ENCODE data around the gene GRK5.

GRK5 gene

DNA sequence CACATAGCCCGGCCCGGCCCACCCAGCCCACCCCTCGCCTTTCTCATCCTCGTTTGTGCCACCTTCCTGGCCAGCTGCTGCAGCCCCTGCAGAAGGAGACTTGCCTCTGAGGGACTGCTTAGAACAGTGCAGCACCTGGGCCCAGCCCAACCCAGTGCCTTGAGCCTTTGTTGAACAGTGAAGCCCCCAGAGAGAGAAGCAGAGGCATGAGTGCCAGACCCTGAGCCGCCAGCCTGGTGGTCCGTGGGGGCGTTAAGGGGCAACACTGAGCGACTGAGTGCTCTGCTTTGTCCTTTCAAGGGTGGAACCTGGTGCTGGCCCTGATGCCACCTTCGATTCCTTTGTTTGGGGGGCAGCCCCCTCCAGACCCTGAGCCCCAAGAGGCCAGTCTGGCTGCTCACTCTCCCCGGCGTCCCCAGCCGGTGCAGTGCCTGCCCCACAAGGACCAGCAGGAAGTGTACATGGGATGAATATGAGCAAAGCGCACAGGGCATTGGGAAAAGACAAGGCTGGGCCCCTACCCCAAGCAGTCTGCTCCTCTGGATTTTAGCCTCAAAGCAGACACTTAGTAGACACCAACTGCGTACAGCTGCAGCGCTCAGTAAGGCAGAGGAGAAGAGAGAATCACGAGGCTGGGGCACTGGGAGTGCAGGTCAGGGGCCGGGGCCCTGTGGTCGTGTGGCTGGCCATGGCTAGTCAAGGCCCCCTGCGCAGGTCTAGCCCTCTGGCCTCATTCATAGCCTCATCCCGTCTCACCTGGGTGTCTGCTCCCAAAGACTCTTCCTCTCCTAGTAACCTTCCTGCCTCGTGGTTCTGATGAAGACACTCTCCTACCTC is 239.3 kb downstream of the GRK5 start:
- in situ Hi-C loops (cut with HindIII; ENCODE audit: low sequenced_read_pairs) = no loop called here

DNA sequence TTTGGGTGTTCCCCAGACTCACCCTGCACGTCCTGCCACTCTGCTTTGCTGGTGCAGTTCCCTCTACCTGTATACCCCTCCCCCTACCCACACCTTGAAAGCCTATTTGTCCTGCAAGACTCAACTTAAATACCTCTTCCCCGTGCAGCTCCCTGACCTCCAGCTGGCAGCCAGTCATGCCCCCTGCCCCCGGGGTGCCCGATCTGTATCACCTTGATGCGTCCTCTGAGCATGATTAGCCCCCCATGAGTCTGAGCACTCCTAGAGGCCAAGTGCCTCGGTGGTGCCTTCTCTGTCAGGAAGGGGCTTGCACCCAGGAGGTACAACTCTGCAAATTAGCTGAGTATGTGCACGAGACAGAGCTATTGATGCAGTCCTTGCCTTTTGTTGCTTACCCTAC is 240.1 kb downstream of the GRK5 start:
- in situ Hi-C loops (cut with HindIII; ENCODE audit: low sequenced_read_pairs) = no loop called here

GRCh38 chr10:119447823-119448546 is 240.6 kb downstream of the GRK5 start:
- in situ Hi-C loops (cut with HindIII; ENCODE audit: low sequenced_read_pairs) = no loop called here

GRCh38 chr10:119448628-119449584 is 241.5 kb downstream of the GRK5 start:
- in situ Hi-C loops (cut with HindIII; ENCODE audit: low sequenced_read_pairs) = no loop called here

DNA sequence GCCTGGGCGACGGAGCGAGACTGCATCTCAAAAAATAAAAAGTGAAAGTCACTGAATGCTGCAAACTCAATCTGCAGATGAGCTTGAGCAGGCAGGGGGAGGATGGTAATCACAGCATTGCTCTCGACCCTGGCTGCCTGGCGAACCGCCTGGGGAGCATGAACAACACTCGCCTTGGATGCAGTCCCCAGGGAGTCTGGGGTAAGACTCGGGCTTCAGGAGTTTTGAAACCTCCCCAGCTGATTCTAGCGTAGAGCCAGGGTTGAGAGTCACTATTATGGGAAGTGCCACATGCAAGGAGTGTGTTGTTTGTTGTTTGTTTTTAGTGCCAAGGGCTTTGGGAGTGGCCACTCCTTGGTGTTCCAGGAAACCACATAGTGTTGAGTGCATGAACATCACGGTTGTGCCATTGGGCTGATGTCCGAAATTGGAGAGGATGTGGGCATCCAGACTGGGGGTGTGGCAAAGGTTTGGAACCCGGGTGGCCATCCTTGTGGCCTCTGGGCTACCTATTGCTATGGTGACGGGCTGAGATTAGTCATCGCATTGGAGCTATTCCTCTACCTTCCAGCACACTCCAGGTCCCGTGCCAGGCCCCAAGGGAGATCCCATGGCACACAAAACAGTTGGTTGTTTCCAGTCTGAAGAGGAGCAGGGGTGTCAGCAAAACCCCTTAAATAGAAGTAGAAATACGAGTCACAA is 242.5 kb downstream of the GRK5 start:
- in situ Hi-C loops (cut with HindIII; ENCODE audit: low sequenced_read_pairs) = no loop called here

DNA sequence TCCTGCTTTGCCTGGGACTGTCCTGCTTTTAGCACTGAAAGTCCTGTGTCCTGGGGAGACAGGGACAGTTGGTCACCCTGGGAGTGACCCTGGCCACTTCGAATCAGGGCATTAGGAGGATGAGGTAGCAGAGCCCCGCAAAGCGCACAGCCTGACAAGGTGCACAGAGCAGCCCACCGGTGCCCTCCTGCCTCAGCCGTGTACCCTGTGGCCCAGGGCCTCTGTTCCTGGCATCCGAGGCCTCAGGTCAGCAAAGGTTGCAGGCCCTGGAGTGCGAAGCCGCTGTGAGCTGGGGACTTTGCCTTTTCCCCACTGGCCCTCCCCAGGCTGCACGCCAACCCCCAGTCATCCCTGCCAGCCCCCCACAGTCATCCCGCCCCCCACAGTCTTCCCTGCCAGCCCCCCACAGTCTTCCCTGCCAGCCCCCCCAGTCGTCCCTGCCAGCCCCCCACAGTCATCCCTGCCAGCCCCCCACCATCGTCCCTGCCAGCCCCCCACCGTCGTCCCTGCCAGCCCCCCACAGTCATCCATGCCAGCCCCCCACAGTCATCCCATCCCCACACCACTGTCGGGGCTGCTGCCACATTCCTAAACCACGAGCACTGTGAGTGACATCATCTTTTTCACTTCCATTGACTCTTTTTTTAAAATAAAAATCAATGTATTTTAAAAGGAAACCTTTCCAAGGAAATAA is 243.4 kb downstream of the GRK5 start:
- in situ Hi-C loops (cut with HindIII; ENCODE audit: low sequenced_read_pairs) = no loop called here

DNA sequence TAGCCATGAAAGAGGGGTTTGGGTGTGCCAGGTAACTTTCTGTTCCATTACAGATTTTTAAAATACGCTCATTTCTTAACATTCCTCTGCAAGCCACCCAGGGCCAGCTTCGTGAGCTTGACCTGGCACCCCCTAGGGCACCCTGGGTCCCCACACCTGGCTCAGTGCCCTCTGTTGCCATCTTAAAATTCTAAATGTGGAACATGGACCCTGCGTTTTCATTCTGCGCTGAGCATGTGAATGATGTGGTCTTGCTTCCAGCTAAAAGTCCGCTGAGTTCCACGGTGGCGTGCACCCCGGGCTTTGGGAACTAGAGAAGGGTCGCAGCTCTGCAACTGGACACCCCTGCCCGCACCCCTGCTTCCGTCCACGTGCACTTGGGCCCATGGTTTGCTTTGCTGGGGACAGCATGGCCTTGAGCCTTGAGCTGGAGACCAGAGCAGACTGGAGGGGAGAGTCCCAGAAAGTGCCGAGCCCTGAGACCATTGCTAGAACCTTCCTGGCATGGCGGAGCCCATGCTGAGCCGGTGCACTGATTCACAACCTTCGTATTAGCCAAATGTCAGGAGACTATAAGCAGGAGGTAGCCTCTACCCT is 244.0 kb downstream of the GRK5 start:
- in situ Hi-C loops (cut with HindIII; ENCODE audit: low sequenced_read_pairs) = no loop called here

GRCh38 chr10:119452396-119452795 is 245.0 kb downstream of the GRK5 start:
- in situ Hi-C loops (cut with HindIII; ENCODE audit: low sequenced_read_pairs) = no loop called here

GRCh38 chr10:119453313-119453712 is 245.9 kb downstream of the GRK5 start:
- in situ Hi-C loops (cut with HindIII; ENCODE audit: low sequenced_read_pairs) = no loop called here

DNA sequence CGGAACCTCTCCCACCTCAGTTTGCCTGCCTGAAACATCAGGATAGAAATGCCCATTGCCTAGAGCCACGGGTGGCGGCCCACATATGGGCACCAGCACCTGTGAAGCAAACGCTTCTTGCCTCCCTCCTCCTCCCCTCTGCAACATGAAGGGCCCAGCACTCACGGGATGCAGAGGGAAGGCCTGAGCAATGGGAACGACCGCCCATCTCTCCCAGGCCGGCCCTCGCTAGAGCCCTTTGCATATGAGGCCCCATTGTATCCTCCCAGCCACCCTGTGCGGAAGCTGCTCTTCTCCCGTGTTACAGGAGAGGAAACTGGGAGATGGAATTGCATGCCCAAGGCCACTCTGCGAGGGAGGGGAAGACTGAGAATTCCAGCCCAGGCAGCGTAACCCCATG is 246.9 kb downstream of the GRK5 start:
- in situ Hi-C loops (cut with HindIII; ENCODE audit: low sequenced_read_pairs) = no loop called here

GRCh38 chr10:119454990-119455389 is 247.6 kb downstream of the GRK5 start:
- in situ Hi-C loops (cut with HindIII; ENCODE audit: low sequenced_read_pairs) = no loop called here

GRCh38 chr10:119455609-119456434 is 248.5 kb downstream of the GRK5 start:
- in situ Hi-C loops (cut with HindIII; ENCODE audit: low sequenced_read_pairs) = no loop called here

DNA sequence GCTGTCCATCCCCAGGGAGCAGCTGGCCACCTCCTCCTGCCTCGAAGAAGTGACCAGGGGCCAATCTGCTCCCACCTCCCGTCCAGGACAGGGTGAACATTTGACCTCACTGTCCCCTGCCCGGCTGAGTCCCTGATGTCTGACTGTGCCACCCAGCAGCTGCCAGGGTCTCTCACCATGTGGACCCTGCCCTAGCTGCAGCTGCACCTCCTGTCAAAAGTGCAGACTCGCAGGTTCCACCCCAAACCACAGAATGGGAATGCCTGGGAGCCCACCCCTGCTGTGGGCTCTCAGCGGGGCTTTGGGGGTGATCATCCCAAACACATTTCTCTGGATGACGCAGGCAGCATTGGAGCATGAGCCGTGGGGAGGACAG is 249.1 kb downstream of the GRK5 start:
- in situ Hi-C loops (cut with HindIII; ENCODE audit: low sequenced_read_pairs) = no loop called here

DNA sequence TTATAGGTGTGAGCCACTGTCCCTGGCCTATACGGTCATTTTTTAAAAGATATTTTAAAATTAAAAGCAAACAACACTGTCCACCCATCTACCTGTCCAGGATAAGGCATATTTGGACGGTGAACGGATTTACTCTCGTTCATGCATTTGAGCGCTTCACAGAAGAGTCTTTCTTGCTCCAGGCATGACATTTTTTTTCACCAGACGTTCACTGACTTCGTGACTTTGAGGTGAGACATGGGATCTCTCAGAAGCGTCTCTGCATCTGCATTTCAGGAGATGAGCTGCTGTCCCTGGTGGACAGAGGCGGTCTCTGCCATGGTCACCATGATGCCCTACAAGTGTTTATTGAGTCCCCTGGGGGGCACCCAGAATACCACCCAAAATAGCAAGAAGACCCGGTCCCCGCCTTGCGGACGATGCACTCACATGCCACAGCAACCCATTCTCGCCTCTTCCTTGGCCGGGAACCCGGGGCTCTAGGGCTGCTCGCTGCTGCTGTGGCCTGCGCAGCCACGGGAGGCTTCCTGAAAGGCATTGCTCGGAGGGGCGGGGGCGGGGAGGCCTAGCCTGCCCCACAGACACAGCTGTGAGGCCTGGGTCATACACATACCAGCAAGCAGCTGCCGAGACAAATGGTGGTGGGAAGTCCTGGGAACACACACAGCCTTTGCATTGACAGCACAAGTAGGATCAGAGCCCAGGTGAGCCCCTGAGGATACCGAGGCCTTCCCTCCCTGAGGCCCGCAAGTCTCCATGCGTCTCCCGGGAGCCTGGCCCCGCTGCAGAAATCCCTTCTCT is 250.8 kb downstream of the GRK5 start:
- in situ Hi-C loops (cut with HindIII; ENCODE audit: low sequenced_read_pairs) = no loop called here

DNA sequence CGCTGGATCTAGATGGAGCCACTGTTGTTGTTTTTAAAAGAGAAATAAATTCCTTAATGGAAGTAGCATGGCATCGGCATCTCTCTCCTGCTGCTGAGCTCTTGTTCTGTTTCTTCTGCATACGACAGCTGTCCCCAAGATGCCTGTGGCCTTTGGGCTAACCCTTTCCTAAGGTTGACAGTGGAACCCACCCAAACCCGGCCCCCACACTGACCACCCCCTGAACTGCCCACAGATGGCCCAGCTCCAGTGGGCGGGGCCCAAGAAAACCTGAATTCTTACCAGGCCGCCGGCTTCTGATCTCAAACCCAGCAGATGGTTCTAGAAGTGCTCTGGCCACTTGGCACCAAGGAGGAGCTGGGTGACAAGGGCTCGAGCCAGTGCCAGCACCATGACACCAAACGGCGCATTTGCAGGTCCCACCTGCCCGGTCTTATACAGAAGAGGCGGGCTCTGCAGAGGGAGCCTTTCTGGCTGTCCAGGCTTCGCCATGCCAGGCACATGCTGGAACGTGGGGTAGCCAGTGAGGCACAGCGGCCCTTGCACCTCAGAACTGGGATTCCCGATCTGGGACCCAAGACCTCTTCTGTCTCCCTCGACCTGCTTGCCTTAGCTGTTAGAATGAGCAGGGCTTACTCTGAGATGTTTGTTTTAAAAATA is 252.4 kb downstream of the GRK5 start:
- in situ Hi-C loops (cut with HindIII; ENCODE audit: low sequenced_read_pairs) = no loop called here

DNA sequence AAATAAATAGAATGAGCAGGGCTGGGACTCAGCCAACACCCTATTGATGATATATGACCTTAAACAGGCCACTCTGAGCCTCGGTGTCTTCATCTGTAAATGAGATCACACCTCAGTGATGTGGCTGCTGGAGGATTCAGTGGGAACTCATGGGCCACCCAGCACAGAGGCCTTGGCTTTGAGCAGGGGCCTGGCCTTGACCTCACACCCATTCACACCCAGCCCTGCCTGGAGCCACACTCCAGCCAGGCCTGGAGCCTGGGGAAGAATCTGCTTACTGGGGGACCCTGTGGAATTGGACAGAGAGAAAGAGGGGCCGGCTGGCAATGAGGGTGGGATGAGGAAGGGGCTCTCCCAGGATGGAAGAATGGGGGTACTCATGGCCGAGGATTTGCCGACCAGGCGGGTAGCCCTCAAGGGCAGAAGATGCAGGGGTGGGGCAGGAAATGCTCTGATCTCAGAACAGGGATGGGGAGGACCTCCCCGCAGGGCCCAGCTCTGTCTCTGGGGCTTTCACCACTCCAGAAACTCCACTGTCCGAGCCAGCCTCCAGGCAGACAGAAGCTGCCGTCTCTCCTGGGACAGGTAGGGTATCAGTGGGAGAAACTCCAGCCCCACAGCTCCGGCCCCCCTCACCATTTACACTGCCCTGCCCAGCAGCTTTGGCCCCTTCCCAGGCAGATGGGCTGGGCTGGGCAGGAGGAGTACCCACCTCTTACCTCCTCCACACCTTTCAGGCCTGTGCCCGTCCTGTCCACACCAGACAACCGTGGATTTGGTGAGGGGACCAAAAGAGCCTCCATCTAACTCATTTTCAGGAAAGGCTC is 253.2 kb downstream of the GRK5 start:
- in situ Hi-C loops (cut with HindIII; ENCODE audit: low sequenced_read_pairs) = no loop called here

- in situ Hi-C loops (cut with HindIII; ENCODE audit: low sequenced_read_pairs) = no loop called here
These were observed 254.0 kb downstream of the GRK5 start for GRCh38 chr10:119461380-119461779.
